Ectodermal cell (in vitro differentiated cells): Measurements from ENCODE around the gene NLGN2.

Experiments used
- H3K27ac ChIP-seq: 2 replicates; pipeline ENCODE4 v1.7.0; 2013; ENCODE audit warnings: mild to moderate bottlenecking, low read depth, low read length; ENCODE audit not compliant: insufficient read depth, poor library complexity, severe bottlenecking
- H3K27me3 ChIP-seq: 2 replicates; pipeline ENCODE4 v1.7.0; 2013; ENCODE audit warnings: mild to moderate bottlenecking, low read length; ENCODE audit not compliant: insufficient read depth, control insufficient read depth, poor library complexity, severe bottlenecking
- H3K36me3 ChIP-seq: one replicate; pipeline ENCODE4 v1.7.0; 2013; ENCODE audit warnings: low read length; ENCODE audit not compliant: control insufficient read depth, insufficient read depth
- H3K4me1 ChIP-seq: one replicate; pipeline ENCODE4 v1.7.0; 2013; ENCODE audit warnings: low read length; ENCODE audit not compliant: control insufficient read depth, insufficient read depth
- H3K4me3 ChIP-seq: 2 replicates; pipeline ENCODE4 v1.7.0; 2013; ENCODE audit warnings: low read depth, low read length, control low read depth; ENCODE audit not compliant: insufficient read depth
- H3K9me3 ChIP-seq: 2 replicates; pipeline ENCODE4 v1.7.0; 2013; ENCODE audit warnings: mild to moderate bottlenecking, low read length, moderate library complexity; ENCODE audit not compliant: control insufficient read depth
- WGBS, 2 experiments: methylation state at CpG; one replicate each; pipeline ENCODE4 v1.1.7; 2013; ENCODE audit warnings: missing lambda C conversion rate in 2 of 2; 5-methylcytosine and 5-hydroxymethylcytosine counted together

Gene NLGN2

DNA sequence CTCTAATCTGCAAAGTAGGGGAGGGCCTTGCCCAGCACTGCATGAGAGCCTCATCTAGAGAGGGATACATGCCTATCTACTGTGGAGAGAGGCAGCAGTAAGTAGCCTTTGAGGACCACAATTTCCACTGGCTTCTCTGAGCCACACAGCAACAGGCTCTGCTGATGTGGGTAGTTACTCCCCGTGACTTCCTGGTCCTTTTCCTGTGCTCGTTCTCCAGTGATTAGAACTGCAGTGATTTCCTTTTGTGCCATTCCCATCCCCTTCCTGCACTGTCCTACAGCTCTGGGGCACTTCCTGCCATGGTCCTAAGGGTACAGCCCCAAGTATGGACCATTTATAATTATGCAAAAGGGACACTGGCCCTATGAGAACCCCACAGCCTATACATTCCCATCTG is 16.3 kb upstream of the NLGN2 start:
- Histone ChIP-seq H3K4me3 (no peak overlapping the region), H3K4me1 (no peaks in the 10 kb centered on the region), H3K27me3 (no peaks in the 10 kb centered on the region), H3K27ac (no peak overlapping the region), H3K9me3 (no peaks in the 10 kb centered on the region), H3K36me3 (peaks cover 6% of the 10 kb centered on the region)
- WGBS, 2 experiments = 88 to 90% methylated on average over 2 of the region's 2 CpGs

DNA sequence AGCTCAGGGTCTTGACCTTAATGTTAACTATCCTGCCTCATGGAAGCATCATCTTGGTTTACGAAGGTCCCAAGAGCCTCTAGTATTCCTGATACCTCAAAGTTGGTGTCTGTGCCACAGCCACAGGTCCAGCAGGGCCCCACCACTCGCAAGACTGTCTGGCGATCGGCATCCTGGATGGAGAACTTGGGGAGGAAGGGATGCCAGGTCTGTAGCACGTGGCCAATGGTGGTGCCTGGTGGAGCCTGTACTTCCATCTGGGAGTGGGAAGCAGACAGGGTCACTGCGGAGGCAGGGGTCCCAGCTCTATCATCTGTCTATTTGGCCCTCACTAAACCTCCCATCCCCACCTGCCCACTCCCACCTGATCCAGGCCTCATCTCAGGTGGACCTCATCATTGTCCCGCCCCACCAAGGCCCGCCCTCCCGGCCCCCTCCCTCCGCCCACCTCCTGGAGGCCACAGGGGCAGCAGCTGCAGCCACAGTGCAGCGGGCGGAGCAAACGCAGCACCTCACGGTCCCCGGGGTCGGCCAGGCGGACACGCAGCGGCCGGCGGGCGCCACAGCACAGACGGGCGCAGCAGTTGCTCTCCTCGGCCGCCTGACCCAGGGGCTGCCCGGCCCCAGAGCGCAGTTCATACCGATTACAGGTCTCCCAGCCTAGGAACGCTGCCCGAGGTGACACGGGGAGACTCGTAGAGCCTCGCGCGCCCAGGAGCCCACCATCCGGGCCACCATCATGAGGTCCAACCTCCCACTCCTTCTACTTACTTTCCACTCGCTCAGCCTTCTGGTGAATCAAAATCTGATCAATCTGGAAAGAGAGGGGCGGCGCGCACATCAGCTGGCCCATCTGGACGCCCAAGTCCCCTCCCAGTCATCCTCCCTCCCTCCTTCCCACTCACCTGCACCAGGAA is 14.7 kb upstream of the NLGN2 start:
- 85 to 92% methylated on average over 41 to 42 of the region's 42 CpGs for WGBS, 2 experiments
- Histone ChIP-seq H3K36me3 (peaks cover 6% of the 10 kb centered on the region), H3K27me3 (no peaks in the 10 kb centered on the region), H3K4me3 (peak overlapping the region; percentile 85), H3K4me1 (no peaks in the 10 kb centered on the region), H3K27ac (no peak overlapping the region), H3K9me3 (no peaks in the 10 kb centered on the region)

DNA sequence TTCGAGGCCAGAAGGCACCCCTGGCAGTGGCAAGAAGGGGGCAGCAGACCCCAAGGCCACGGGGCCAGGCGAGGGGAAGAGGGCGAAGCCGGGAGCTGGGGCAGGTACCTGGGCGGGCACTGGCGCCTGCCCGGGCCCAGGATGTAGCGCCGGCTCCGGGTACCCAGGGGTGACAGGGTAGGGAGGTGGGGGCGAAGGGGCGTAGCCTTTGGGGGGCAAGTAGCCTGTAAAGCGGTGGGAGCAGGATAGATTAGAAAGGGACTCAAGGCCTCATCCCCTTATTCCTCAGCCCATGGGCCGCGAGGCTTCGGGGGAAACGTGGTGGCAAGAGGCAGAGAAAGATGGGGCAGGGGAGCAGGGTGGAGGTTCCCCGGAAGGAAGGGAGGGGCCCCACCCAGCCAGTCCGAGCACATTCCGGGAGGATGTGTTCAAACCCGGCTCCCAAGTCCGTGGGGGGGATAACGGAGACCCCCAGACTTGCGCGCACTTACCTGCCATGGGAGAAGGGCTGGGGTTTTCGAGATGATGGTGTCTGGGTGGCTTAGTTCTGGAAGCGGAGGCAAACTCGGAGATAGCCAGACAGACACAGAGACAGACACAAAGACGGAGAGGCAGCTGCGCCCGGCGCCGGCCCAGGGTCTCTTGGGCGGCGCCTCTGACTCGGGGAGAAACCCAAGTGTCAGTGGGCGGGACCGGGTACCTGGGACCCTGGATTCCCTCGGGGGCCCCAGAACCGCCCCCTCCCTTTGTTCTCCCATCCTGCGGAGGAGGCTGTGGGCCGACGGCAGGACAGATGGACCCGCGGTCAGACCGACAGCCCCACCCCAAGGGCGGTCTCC is 13.8 kb upstream of the NLGN2 start:
- H3K4me1 ChIP-seq = no peaks in the 10 kb centered on the region
- peak overlapping the region; percentile 85 for H3K4me3 ChIP-seq
- H3K27ac ChIP-seq = peak overlapping the region; percentile 72
- peaks cover 6% of the 10 kb centered on the region for H3K36me3 ChIP-seq
- 17 to 19% methylated on average over 48 of the region's 48 CpGs for WGBS, 2 experiments
- H3K9me3 ChIP-seq = no peaks in the 10 kb centered on the region
- no peaks in the 10 kb centered on the region for H3K27me3 ChIP-seq

DNA sequence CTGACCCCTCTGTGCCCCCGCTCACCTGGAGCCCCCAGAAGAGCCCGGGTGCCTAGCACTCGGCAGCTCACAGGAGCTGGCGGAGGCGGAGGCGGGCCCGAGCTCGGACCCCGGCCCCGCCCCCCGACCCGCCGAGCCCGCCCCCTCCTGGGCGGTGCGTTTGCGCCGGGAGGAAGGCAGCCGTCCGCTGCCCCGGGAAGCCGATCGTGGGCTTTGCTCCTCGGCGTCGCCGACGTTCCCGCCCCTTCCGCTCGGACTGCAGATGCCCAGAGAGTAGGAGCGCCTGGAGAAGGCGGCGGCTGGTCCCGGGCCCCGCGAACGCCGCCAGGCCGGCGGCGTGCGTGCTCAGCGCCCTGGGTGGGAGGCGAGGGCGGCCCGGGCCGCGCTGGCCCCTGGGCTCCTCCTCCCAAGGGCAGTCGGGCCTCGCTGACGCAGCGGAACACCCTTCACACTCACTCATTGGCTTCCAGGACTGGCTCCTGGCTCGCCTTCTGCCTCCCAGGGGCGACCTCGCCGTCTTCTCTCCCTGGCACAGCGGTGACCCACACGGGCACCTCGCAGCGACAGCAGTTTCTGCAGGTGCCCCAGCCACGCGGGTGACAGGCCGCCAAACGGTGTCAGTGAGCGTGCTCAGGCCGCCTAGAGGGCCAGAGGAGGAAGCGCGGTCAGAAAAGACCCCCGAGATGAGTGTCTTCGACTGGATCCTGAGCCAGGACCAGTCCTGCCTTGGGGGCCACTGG is 13.0 kb upstream of the NLGN2 start, which contains the start of gene PLSCR3:
Gene PLSCR3 (minus strand): TSS at position 74 of the 740 bp plus-strand sequence. CDS start 415 bp downstream, outside the sequence.
- no peaks in the 10 kb centered on the region for H3K4me1 ChIP-seq
- H3K9me3 ChIP-seq = no peaks in the 10 kb centered on the region
- H3K36me3 ChIP-seq = peaks cover 6% of the 10 kb centered on the region
- H3K4me3 ChIP-seq = peak within 1 kb of the TSS; percentile 85
- 0 to 1% methylated on average over 71 of the region's 71 CpGs for WGBS, 2 experiments
- H3K27ac ChIP-seq = peak within 1 kb of the TSS; percentile 72
- H3K27me3 ChIP-seq = no peaks in the 10 kb centered on the region

DNA sequence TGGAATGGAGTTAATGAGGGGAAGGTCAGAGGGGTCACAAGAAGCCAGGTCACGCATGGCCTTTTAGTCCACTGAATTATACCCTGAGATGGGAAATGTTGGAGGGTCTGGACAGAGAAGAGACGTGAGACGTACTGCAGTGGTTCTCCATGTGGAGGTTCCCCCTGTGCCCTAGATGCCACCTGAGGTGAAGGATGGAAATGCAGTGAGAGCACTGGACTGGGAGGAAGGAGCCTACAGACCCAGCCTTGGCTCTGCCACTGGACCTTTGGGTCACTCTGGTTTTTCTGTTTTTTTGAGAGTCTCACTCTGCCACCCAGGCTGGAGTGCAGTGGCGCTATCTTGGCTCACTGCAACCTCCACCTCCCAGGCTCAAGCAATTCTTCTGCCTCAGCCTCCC is 11.5 kb upstream of the NLGN2 start:
- Histone ChIP-seq H3K27ac (no peak overlapping the region), H3K9me3 (no peaks in the 10 kb centered on the region), H3K4me1 (no peaks in the 10 kb centered on the region), H3K27me3 (no peaks in the 10 kb centered on the region), H3K4me3 (no peak overlapping the region), H3K36me3 (peaks cover 6% of the 10 kb centered on the region)
- 90 to 92% methylated on average over 4 of the region's 4 CpGs for WGBS, 2 experiments

DNA sequence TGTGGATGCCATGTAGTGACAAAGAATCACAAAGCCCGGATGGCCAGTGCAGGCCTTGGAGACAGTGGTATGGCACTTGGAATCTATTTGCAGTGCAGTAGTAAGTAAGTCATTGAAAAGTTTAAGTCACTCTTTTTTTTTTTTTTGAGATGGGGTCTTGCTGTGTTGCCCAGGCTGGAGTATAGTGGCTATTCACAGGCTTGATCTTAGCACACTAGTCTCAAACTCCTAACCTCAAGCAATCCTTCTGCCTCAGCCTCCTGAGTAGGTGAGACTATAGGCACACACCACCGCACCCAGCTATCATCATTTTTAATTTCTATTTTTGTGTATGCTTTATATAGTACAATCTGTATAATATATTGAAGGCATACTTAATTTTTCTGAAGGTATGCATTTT is 9.0 kb upstream of the NLGN2 start:
- H3K4me1 ChIP-seq = peaks cover 8% of the 10 kb centered on the region
- H3K9me3 ChIP-seq = no peaks in the 10 kb centered on the region
- no peaks in the 10 kb centered on the region for H3K36me3 ChIP-seq
- H3K27me3 ChIP-seq = no peaks in the 10 kb centered on the region
- no peak overlapping the region for H3K4me3 ChIP-seq
- WGBS, 2 experiments = 93 to 96% methylated on average over 1 of the region's 2 CpGs
- H3K27ac ChIP-seq = no peak overlapping the region

DNA sequence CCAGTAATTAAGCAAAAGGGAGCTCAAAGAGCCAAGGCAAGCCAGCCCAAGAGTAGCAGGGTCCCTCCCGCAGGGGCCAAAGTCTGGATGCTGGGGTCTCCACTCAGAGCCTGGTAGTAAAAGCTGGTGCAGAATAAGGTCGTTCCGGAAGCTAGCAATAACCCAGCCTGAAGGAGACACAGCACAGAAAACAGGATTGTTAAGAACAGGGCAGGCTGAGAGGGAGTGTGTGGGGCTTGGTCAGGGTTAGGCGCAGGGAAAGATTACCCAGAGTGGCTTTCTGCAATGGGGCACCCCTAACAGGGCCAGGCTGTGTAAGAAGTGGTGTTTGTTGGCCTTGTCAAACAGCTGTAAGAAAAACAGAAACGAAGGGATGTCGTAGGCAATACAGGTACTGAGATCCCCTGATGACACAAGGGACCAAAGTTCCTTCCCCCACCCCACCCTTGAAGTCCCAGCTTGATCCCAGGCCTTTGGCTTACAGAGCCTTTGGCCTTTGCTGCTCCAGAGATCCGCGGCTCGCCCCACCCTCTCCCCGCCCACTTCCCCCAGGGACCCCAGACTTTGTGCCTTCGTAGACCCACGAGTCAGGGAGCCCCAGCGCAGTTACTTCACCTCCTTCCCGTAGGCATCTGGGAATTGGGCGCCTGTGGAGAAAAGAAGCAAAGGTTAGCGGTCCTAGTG is 4.5 kb upstream of the NLGN2 start:
- H3K27ac ChIP-seq = peak overlapping the region; percentile 94
- 19 to 21% methylated on average over 16 of the region's 16 CpGs for WGBS, 2 experiments
- H3K36me3 ChIP-seq = no peaks in the 10 kb centered on the region
- H3K4me3 ChIP-seq = peak overlapping the region; percentile 53
- no peaks in the 10 kb centered on the region for H3K27me3 ChIP-seq
- H3K9me3 ChIP-seq = no peaks in the 10 kb centered on the region
- peaks cover 21% of the 10 kb centered on the region for H3K4me1 ChIP-seq

DNA sequence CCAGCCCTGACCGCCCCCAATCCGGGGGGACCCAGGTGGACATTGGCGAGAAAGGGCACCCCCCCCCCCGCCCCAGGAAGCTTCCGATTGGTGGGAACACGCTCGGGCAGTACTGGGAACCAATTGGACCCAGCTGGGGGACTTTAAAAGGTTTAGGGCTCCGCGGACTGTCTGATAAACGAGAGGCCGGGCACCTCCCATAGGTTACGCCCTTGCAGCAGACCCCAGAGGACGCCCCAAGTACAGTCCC is 4.0 kb upstream of the NLGN2 start:
- Histone ChIP-seq H3K36me3 (peaks cover 2% of the 10 kb centered on the region), H3K9me3 (no peaks in the 10 kb centered on the region), H3K4me1 (peaks cover 21% of the 10 kb centered on the region), H3K27ac (peak overlapping the region; percentile 94), H3K4me3 (peak overlapping the region; percentile 53), H3K27me3 (no peaks in the 10 kb centered on the region)
- 0% methylated on average over 13 of the region's 13 CpGs for WGBS, 2 experiments

DNA sequence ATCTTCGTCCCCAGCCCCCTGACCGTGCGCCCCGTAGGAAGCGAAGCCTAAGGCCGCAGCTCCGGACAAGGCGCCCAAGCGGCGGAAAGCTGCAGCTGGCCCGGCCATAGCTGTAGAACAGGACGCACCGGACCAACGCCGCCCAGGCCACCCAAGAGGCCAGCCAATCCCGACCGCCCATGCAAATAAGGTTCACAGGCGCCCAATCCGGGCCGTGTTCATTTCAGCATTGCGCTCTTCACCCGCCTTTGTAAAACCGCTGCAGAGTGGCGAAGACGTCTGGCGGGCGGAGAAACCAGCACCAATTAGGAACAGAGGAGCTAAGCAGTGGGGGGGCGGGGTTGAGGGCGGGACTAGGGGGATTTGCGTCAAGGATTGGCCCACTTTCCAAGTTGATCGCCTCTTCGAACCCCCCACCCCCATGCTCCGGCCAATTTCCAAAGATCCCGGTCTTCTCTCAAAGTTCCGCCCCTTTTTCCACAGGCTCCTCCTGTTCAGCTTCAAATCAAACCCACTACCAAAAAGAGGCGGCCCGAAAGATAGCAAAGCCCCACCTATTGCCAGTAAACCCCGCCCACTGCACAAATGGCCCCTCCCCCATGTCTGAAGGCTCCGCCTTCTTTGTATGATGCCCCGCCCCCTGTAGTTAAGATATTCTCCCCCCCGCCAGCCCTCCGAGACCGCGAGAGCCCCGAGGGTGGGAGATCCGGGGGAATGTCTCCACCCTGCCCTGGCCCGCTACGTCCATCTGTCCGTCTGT is 3.5 kb upstream of the NLGN2 start, which contains the start of gene TMEM256:
Gene TMEM256 (minus strand): TSS at position 121 of the 760 bp plus-strand sequence. CDS start 13 bp downstream, at position 108.
- 0% methylated on average over 49 of the region's 49 CpGs for WGBS, 2 experiments

More for the DNA sequence above, 3.5 kb upstream of the NLGN2 start, which contains the start of gene TMEM256:
- Histone ChIP-seq H3K9me3 (no peaks in the 10 kb centered on the region), H3K4me3 (peak within 1 kb of the TSS; percentile 53), H3K4me1 (peaks cover 21% of the 10 kb centered on the region), H3K36me3 (peaks cover 7% of the 10 kb centered on the region), H3K27ac (peak within 1 kb of the TSS; percentile 94), H3K27me3 (no peaks in the 10 kb centered on the region)
